DMS53 (cell line): ENCODE data around the gene CDYL.
A peak's percentile ranks its signal among the peaks of the same experiment; 100 is the strongest.
"Not testable (repeated sequence)": the region's sequence is repeated elsewhere in the genome, so short reads cannot be mapped to it uniquely, and the experiment has no call there.

ENCODE experiments used
- DNase-seq: peaks from one replicate; lab custom pipeline; 2025; lab: John Stamatoyannopoulos, UW

CDYL gene

GRCh38 chr6:5003604-5004372 is 227.6 kb downstream of the CDYL start, which contains the start of gene RPP40:
RPP40 (minus strand) TSS chr6:5004037; CDS start chr6:5004002, 35 bp downstream.
- peak; percentile 99 for DNase-seq

DNA sequence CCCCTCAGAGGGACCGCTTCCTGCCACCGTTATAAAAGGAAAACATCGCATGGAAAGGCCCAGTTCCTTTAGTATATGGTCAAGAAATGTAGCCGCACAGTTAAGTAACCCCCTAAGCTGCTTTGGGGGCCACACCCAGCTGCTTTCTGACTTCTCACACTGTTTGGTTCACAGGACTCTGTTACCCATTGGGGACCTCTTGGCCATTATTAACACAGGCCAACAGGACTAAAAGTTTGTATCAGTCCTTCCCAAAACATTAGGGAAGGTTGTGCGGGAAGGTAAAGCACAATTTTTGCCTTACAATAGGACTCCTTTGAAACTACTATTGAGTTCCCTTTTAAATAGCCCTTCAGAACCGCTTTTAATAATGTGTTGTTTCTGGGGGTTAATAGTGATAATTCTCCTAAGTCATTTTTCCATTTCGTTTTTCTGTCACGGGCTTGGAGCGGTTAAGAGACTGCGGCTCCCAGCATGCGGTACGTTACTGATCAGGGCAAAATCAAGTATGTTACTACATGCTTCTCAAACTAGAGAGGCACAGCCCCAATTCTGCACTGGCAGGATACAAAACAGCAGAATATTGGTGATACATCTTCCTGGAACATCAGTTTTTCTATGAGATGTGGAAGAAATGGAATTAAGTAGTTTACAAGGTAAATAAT is 228.3 kb downstream of the CDYL start:
- no peak for DNase-seq

GRCh38 chr6:5005038-5005433 is 228.8 kb downstream of the CDYL start:
- not testable (repeated sequence) for DNase-seq
